ENCODE measurements around the gene TET1. TPM values are rescaled to one million over a fixed set of nuclear protein-coding genes. Genes with fewer than 3 reads are reported as not detected.
A peak's percentile ranks its signal among the peaks of the same experiment; 100 is the strongest.

Gene TET1
- total and polyA plus RNA-seq, 9 of the 15 experiments (the other 6 are each of a cell fraction or from before 2014, with no cell fraction given): 2.6 to 21.3 (median 11.6) TPM

- no peak for TF ChIP-seq XRCC4 (IDR thresholded peaks at IDR 0.05; ENCODE audit: extremely low read depth, insufficient read depth, insufficient read length)
- no peak for TF ChIP-seq RHOXF2B (CRISPR knock-in tag; conservative IDR thresholded peaks at IDR 0.05)
- TF ChIP-seq CREB1 (IDR thresholded peaks at IDR 0.05): peak; percentile 42; the same call in 1 of the 2 replicates
- TF ChIP-seq CREB1 (CRISPR knock-in tag; IDR thresholded peaks at IDR 0.05): no peak
- TF ChIP-seq HOMEZ (CRISPR knock-in tag; IDR thresholded peaks at IDR 0.05): no peak
- TF ChIP-seq PHB (CRISPR knock-in tag; IDR thresholded peaks at IDR 0.05): no peak
- TF ChIP-seq ATF7 (IDR thresholded peaks at IDR 0.05): no peak
- TF ChIP-seq PCBP2 (IDR thresholded peaks at IDR 0.05; ENCODE audit: low read depth, low read length, poor library complexity, severe bottlenecking): no peak
- no peak for TF ChIP-seq RBM14 (IDR thresholded peaks at IDR 0.05; ENCODE audit: borderline replicate concordance, insufficient read depth, low read depth, low read length)
- no peak for TF ChIP-seq HNRNPK (IDR thresholded peaks at IDR 0.05; ENCODE audit: low read depth, low read length, poor library complexity, severe bottlenecking)
- TF ChIP-seq ZNF24 (IDR thresholded peaks at IDR 0.05): 0 out of 2 replicates have a peak, but pooled peaks have one; percentile 14
- peak; percentile 42 for TF ChIP-seq HMGN3 (IDR thresholded peaks at IDR 0.05; ENCODE audit: borderline replicate concordance, extremely low read depth, insufficient read length, low read depth, low read length)
- no peak for TF ChIP-seq CEBPZ (IDR thresholded peaks at IDR 0.05; ENCODE audit: borderline replicate concordance, low read depth, low read length)
- TF ChIP-seq HES1 (IDR thresholded peaks at IDR 0.05; ENCODE audit: low read depth): no peak
- TF ChIP-seq E2F1 (CRISPR knock-in tag; IDR thresholded peaks at IDR 0.05): no peak
- 0 out of 2 replicates have a peak, but pooled peaks have one; percentile 3 for TF ChIP-seq HCFC1 (IDR thresholded peaks at IDR 0.05; ENCODE audit: low read depth, low read length)
- TF ChIP-seq ASH1L (IDR thresholded peaks at IDR 0.05; ENCODE audit: borderline replicate concordance, low read depth, partially characterized antibody): no peak
- TF ChIP-seq TOE1 (IDR thresholded peaks at IDR 0.05; ENCODE audit: borderline replicate concordance): peak; percentile 13; the same call in 1 of the 2 replicates
- no peak for TF ChIP-seq TOE1 (CRISPR knock-in tag; IDR thresholded peaks at IDR 0.05; ENCODE audit: borderline replicate concordance, low read depth)
- TF ChIP-seq ZKSCAN3 (CRISPR knock-in tag; IDR thresholded peaks at IDR 0.05): no peak
- TF ChIP-seq ZNF79 (CRISPR knock-in tag; IDR thresholded peaks at IDR 0.05; ENCODE audit: low read depth): no peak
Observed at GRCh38 chr10:68560943-68561864, 1.1 kb downstream of the TET1 start (continued).

Data from K562 (cell line).